HG03095 (cell line): ENCODE results near the gene CEBPA.

ENCODE experiments used
- ATAC-seq: cut with Tn5 transposase; IDR thresholded peaks from one replicate; pipeline ENCODE4 v1.9.1; 2021; ENCODE audit warnings: moderate library complexity; ENCODE audit not compliant: unreplicated experiment

CEBPA gene

DNA sequence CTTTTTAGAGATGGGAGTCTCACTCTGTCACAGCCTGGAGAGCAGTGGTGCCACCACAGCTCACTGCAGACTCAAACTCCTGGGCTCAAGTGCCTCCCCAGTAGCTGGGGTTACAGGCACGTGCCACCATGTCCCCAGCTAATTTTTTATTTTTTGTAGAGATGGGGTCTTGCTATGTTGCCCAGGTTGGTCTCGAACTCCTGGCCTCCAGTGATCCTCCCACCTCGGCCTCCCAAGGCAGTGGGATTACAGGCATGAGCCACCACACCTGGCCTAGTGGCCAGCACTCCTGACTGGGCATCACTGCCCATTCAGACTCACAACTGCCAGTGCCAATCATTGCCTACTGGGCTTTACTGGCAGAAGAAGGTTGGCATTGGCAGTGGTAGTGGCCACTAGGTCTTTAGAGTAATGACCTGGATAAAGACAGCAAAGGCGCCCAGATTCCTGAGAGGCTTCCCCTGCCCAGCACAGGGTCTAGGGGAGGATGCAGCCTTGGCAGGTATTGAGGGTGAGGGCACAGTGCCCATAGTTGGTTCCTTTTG, 49.8 kb downstream of the CEBPA start:
- no peak for ATAC-seq

DNA sequence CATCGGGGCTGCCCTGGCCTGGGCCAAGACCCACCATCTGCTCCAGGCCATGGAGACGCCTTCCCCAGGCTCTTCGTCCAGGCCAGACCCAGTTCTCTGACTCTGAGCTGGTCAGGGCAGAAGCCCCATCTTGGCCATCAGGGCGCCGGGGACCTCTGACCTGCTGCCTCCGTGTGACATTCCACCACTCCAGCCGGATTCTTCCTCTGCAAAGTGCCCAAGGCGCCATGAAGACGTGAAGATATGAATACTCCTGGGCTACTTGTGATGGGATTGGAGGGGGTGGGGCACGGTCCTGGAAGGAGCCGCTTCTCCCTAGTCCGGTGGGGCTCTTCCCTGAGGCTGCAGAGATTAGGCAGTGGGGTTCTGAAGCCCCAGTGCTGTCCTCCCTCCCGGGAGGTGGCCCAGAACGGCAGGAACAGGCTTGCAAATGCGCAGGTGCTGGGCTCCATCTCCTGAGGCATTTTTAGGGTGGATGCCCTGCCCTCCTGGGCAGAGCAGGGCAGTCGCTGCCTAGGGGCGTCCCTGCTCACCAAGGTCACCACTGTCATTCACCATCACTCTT, 50.7 kb downstream of the CEBPA start:
- ATAC-seq: no peak

DNA sequence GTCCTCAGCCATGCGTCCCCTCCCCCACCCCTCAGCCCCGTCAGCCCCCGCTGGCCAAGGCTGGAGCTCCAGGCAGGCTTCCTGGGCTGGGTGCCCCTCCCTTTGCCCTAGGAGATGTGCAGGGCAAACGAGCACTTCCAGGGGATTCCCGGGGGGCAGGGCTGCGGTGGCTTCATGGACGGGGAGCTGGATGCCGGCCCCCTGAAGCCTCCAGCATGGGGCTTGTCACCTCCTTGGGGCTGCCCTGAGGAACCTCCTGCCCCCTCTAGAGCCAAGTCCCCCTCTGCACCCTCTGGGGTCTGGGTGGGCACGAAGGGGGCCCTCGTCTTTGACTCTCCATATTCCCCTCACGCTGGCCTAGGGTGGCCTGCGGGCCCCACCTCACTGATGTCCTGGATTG, 51.3 kb downstream of the CEBPA start:
- ATAC-seq: no peak

DNA sequence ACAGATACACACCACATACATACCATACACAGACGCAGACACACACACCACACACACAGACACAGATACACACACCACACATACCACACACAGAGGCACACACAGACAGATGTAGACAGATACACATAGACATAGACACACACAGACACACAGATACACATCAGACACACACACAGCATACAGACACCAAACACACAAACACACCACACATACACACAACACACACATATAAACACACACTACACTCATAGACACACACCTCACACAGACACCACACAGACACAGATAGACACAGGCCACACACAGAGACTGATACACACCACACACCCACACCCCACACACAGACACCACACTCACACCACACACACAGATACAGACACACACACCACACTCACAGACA, 51.8 kb downstream of the CEBPA start:
- no peak for ATAC-seq
